HepG2 (cell line): ENCODE measurements around the gene LRRN4CL. TPM values are rescaled to one million over a fixed set of nuclear protein-coding genes. Genes with fewer than 3 reads are reported as not detected.

Experiments used
- AKNA ChIP-seq: sonication (generic); formaldehyde crosslinking; IDR thresholded peaks from 2 replicates; pipeline ENCODE4 v1.4.0; 2020; ENCODE audit warnings: missing genetic modification reagents, borderline replicate concordance
- ETS1 ChIP-seq: sonication (generic); formaldehyde crosslinking; IDR thresholded peaks from 2 replicates; pipeline ENCODE4 v1.4.0; 2020; ENCODE audit warnings: missing genetic modification reagents
- JARID2 ChIP-seq: sonication (generic); formaldehyde crosslinking; IDR thresholded peaks from 2 replicates; pipeline ENCODE4 v1.8.1; 2023; ENCODE audit warnings: missing genetic modification reagents, inconsistent platforms; ENCODE audit not compliant: insufficient replicate concordance
- NONO ChIP-seq, 2 experiments: fragments of 450-650 bp in 1 of 2; sonication (generic) in 1 of 2; formaldehyde crosslinking in 1 of 2; IDR thresholded peaks in 1 of 2; conservative IDR thresholded peaks in 1 of 2; 2 replicates each; pipeline versions ENCODE4 v1.6.1 to v1.8.0; 2017 to 2022; ENCODE audit warnings: mild to moderate bottlenecking in 1 of 2, missing genetic modification reagents in 1 of 2, moderate library complexity in 1 of 2
- REXO4 ChIP-seq: sonication (generic); formaldehyde crosslinking; IDR thresholded peaks from 2 replicates; pipeline ENCODE4 v1.8.0; 2022; ENCODE audit warnings: missing genetic modification reagents, mild to moderate bottlenecking, borderline replicate concordance
- SMC3 ChIP-seq: IDR thresholded peaks from 2 replicates; pipeline ENCODE4 v1.6.1; 2011; ENCODE audit warnings: low read length, improper control_type of control experiment
- TAF1 ChIP-seq: sonication (generic); formaldehyde crosslinking; IDR thresholded peaks from 2 replicates; pipeline ENCODE4 v1.4.0; 2020; ENCODE audit warnings: missing genetic modification reagents
- TFDP1 ChIP-seq: IDR thresholded peaks from 2 replicates; pipeline ENCODE4 v1.6.1; 2016; ENCODE audit warnings: missing compliant biosample characterization, missing genetic modification reagents, borderline replicate concordance
- THAP9 ChIP-seq: sonication (generic); formaldehyde crosslinking; IDR thresholded peaks from 2 replicates; pipeline ENCODE4; 2020; ENCODE audit warnings: missing genetic modification reagents, mild to moderate bottlenecking, borderline replicate concordance
- U2AF2 ChIP-seq: fragments of 200-400 bp; formaldehyde crosslinking; IDR thresholded peaks from 2 replicates; pipeline ENCODE4 v1.6.1; 2017; ENCODE audit warnings: low read depth, mild to moderate bottlenecking, low read length
- ZC3H4 ChIP-seq: sonication (generic); formaldehyde crosslinking; IDR thresholded peaks from 2 replicates; pipeline ENCODE4 v1.4.0; 2020; ENCODE audit warnings: missing genetic modification reagents, borderline replicate concordance
- ZFP62 ChIP-seq: sonication (generic); formaldehyde crosslinking; IDR thresholded peaks from 2 replicates; pipeline ENCODE4 v1.4.0; 2020; ENCODE audit warnings: missing genetic modification reagents
- ZNF354B ChIP-seq: sonication (generic); formaldehyde crosslinking; IDR thresholded peaks from 2 replicates; pipeline ENCODE4 v1.8.0; 2022; ENCODE audit warnings: mild to moderate bottlenecking, missing genetic modification reagents
- ZNF441 ChIP-seq: sonication (generic); formaldehyde crosslinking; IDR thresholded peaks from 2 replicates; pipeline ENCODE4 v1.7.0; 2021; ENCODE audit warnings: missing genetic modification reagents, borderline replicate concordance
- ZNF616 ChIP-seq: sonication (generic); formaldehyde crosslinking; IDR thresholded peaks from 2 replicates; pipeline ENCODE4 v1.5.0; 2020; ENCODE audit warnings: low read depth, mild to moderate bottlenecking, missing genetic modification reagents
- ZNF768 ChIP-seq: sonication (generic); formaldehyde crosslinking; IDR thresholded peaks from 2 replicates; pipeline ENCODE4 v1.4.0; 2020; ENCODE audit warnings: missing genetic modification reagents
- polyA plus RNA-seq, 8 experiments: library from polyadenylated mRNA; depleted of rRNA in 3 of 8; stranded (reverse) in 7 of 8; unstranded in 1 of 8; fragments of >200 nt; fragmentation: Illumina TruSeq in 4 of 8; extraction: Trizol in 4 of 8; gene quantifications; 2 replicates each; pipeline versions ENCODE4 v1.2.1 to v1.2.3, GENCODE V29; 2011 to 2016; ENCODE audit warnings: low read depth in 4 of 8, missing spikeins in 1 of 8, mixed read lengths in 1 of 8; ENCODE audit not compliant: insufficient read depth in 1 of 8
- total RNA-seq, 5 experiments: library from RNA; depleted of rRNA; stranded (reverse); fragments of >200 nt; fragmentation: Illumina TruSeq; extraction: Trizol; gene quantifications; 2 replicates each; pipeline ENCODE4 v1.2.3, GENCODE V29; 2016; ENCODE audit warnings: low read depth in 1 of 5

LRRN4CL gene
- total and polyA plus RNA-seq, 2 of the 13 experiments (the other 11 are each of a cell fraction or from before 2014, with no cell fraction given), result 0.11 TPM; not detected in 1

- peak; percentile 80; the same call in 1 of the 2 replicates for TF ChIP-seq THAP9 (CRISPR knock-in tag)
- peak; percentile 96 for TF ChIP-seq TAF1 (CRISPR knock-in tag)
- TF ChIP-seq AKNA (CRISPR knock-in tag), result no peak
- TF ChIP-seq ZNF616 (CRISPR knock-in tag), result no peak
- TF ChIP-seq SMC3, result no peak
- TF ChIP-seq U2AF2, result no peak
- TF ChIP-seq ETS1, result 0 out of 2 replicates have a peak, but pooled peaks have one; percentile 66
- peak; percentile 29; the same call in 1 of the 2 replicates for TF ChIP-seq ZNF441 (CRISPR knock-in tag)
- 0 out of 2 replicates have a peak, but pooled peaks have one; percentile 62 for TF ChIP-seq REXO4 (CRISPR knock-in tag)
- no peak for TF ChIP-seq ZFP62 (CRISPR knock-in tag)
- no peak for TF ChIP-seq ZNF354B
- TF ChIP-seq JARID2 (CRISPR knock-in tag), result no peak
- TF ChIP-seq ZNF768 (CRISPR knock-in tag), result no peak
- peak; percentile 85 for TF ChIP-seq TFDP1 (CRISPR knock-in tag)
- no peak for TF ChIP-seq NONO (IDR thresholded peaks at IDR 0.05)
- peak; percentile 87 for TF ChIP-seq NONO (CRISPR knock-in tag; conservative IDR thresholded peaks at IDR 0.05)
- no peak for TF ChIP-seq ZC3H4 (CRISPR knock-in tag)
Observed at GRCh38 chr11:62645946-62646824, 43.1 kb downstream of the LRRN4CL start, which contains the start of gene GANAB (continued).
